Measurements from ENCODE around the gene RASAL1.

GRCh38 chr12:113088037-113088436, 47.5 kb downstream of the RASAL1 start:
- TF ChIP-seq CTCF (IDR thresholded peaks at IDR 0.05) (no peak), POLR2AphosphoS5 (IDR thresholded peaks at IDR 0.05) (no peak), POLR2A (IDR thresholded peaks at IDR 0.05) (no peak)
